Measurements from ENCODE around the gene ZNF575.

DNA sequence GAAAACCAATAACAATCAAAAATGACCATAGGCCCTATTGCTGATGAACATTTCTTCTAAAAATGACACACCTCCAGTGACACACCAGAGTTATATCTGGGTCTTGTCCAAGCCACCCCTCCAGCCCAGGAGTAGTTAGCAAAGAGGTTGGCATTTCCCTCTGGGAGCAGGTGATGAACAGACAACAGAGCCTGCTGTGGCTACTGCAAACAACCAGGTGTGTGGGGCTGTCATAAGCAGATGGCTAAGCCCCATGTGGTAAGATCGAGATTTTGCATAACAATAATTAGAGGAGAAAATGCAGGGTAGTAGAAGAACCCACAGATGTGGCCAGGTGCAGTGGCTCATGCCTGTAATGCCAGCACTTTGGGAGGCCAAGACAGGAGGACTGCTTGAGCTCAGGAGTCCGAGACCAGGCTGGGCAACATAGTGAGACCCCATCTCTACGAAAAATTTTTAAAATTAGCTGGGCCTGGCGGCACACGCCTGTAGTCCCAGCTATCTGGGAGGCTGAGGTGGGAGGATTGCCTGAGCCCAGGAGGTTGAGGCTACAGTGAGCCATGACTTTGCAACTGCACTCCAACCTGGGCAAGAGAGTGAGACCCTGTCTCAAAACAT is 37.3 kb downstream of the ZNF575 start:
- TF ChIP-seq, protein P1, sequence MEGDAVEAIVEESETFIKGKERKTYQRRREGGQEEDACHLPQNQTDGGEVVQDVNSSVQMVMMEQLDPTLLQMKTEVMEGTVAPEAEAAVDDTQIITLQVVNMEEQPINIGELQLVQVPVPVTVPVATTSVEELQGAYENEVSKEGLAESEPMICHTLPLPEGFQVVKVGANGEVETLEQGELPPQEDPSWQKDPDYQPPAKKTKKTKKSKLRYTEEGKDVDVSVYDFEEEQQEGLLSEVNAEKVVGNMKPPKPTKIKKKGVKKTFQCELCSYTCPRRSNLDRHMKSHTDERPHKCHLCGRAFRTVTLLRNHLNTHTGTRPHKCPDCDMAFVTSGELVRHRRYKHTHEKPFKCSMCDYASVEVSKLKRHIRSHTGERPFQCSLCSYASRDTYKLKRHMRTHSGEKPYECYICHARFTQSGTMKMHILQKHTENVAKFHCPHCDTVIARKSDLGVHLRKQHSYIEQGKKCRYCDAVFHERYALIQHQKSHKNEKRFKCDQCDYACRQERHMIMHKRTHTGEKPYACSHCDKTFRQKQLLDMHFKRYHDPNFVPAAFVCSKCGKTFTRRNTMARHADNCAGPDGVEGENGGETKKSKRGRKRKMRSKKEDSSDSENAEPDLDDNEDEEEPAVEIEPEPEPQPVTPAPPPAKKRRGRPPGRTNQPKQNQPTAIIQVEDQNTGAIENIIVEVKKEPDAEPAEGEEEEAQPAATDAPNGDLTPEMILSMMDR (IDR thresholded peaks at IDR 0.05; ENCODE audit: poor library complexity): no peak
- TF ChIP-seq EZH2 (IDR thresholded peaks at IDR 0.05; ENCODE audit: borderline replicate concordance) (no peak), EZH2phosphoT487 (IDR thresholded peaks at IDR 0.05; ENCODE audit: low read depth, severe bottlenecking, unreplicated experiment) (no peak)
